ENCODE data around the gene NXPH3. TPM values are rescaled to one million over a fixed set of nuclear protein-coding genes. Genes with fewer than 3 reads are reported as not detected.

NXPH3 gene
- total and polyA plus RNA-seq, 10 of the 15 experiments (the other 5 are each of a cell fraction or from before 2014, with no cell fraction given), result 0.08 to 0.35 (median 0.12) TPM; not detected in 2

GRCh38 chr17:49579522-49579921 is 3.9 kb downstream of the NXPH3 start:
- H3K4me3 ChIP-seq, result no peak overlapping the region
- H3K9ac ChIP-seq (ENCODE audit: control insufficient read depth, insufficient read depth, low read length), result no peak overlapping the region
- RAD21 ChIA-PET (ENCODE audit: unreplicated experiment), result no interaction called here
- SMC1A ChIA-PET (ENCODE audit: uncharacterized antibody, unreplicated experiment), result no interaction called here
- no peaks in the 10 kb centered on the region for H3K9me3 ChIP-seq (replicated peaks; ENCODE audit: control insufficient read depth, insufficient read depth, low read length)
- H3K4me2 ChIP-seq (ENCODE audit: control insufficient read depth, insufficient read depth), result no peak overlapping the region
- H3K79me2 ChIP-seq (ENCODE audit: control insufficient read depth, insufficient read depth, low read length), result no peaks in the 10 kb centered on the region
- intact Hi-C loops (cut with micrococcal nuclease; ENCODE audit: unreplicated experiment), result no loop called here
- ATAC-seq, result no peak
- TF ChIP-seq CBFB (IDR thresholded peaks at IDR 0.05; ENCODE audit: low read depth), result no peak
- no peak for TF ChIP-seq YY1 (IDR thresholded peaks at IDR 0.05; ENCODE audit: low read depth, low read length)
- no peak for TF ChIP-seq FOS (IDR thresholded peaks at IDR 0.05; ENCODE audit: borderline replicate concordance, extremely low read depth, insufficient read length)
- no peak for TF ChIP-seq ZSCAN29 (IDR thresholded peaks at IDR 0.05)
- TF ChIP-seq KAT2A (conservative IDR thresholded peaks at IDR 0.05; ENCODE audit: control insufficient read depth, low read depth, low read length), result no peak
- TF ChIP-seq POLR2AphosphoS2 (IDR thresholded peaks at IDR 0.05; ENCODE audit: low read depth, low read length), result no peak
- no peak for TF ChIP-seq WRNIP1 (IDR thresholded peaks at IDR 0.05; ENCODE audit: borderline replicate concordance, low read depth, low read length)
- no peak for TF ChIP-seq SMAD5 (IDR thresholded peaks at IDR 0.05; ENCODE audit: low read depth)
- no peak for TF ChIP-seq CBX5 (IDR thresholded peaks at IDR 0.05; ENCODE audit: low read depth)
- TF ChIP-seq RUNX3 (IDR thresholded peaks at IDR 0.05; ENCODE audit: low read length), result no peak
- TF ChIP-seq ZNF207 (IDR thresholded peaks at IDR 0.05; ENCODE audit: borderline replicate concordance), result no peak
- no peak for TF ChIP-seq ZNF687 (IDR thresholded peaks at IDR 0.05)
- no peak for TF ChIP-seq IKZF1 (conservative IDR thresholded peaks at IDR 0.05)
- no peak for TF ChIP-seq ASH2L (IDR thresholded peaks at IDR 0.05; ENCODE audit: borderline replicate concordance, low read depth)
- no peak for TF ChIP-seq MXI1 (IDR thresholded peaks at IDR 0.05; ENCODE audit: low read depth, low read length)
- TF ChIP-seq ATF2 (IDR thresholded peaks at IDR 0.05; ENCODE audit: low read length), result no peak
- TF ChIP-seq RELA (IDR thresholded peaks at IDR 0.05; ENCODE audit: borderline replicate concordance, partially characterized antibody), result no peak
- no peak for TF ChIP-seq ZBED1 (IDR thresholded peaks at IDR 0.05; ENCODE audit: borderline replicate concordance)
- no peak for TF ChIP-seq SMARCA5 (IDR thresholded peaks at IDR 0.05)
- no TSS peak for BruUV-seq (replicated peaks)
- in situ Hi-C loops (cut with MboI), result no loop called here
- no peak for FAIRE-seq
- POLR2A ChIA-PET, result interaction anchor here (2.5 kb wide), 1 partner anchor 34 kb away, joined by 8 read pairs; no protein-coding TSS in a partner anchor
- H3K27me3 ChIP-seq (replicated peaks in 1 of 2; ENCODE audit: control insufficient read depth in 2 of 2, insufficient read depth in 2 of 2, low read length in 1 of 2), result peaks cover 2 to 6% of the 10 kb centered on the region in 2 experiments; a peak in 3 of 4 replicates
- no peak overlapping the region for H3K27ac ChIP-seq (ENCODE audit: control insufficient read depth, insufficient read depth)
- no peak for DNase-seq (ENCODE audit: low read depth, low spot score)
- H2AFZ ChIP-seq (ENCODE audit: control insufficient read depth, low read depth, low read length), result no peak overlapping the region
- H3K4me1 ChIP-seq (ENCODE audit: control insufficient read depth, insufficient read depth, low read length), result no peaks in the 10 kb centered on the region; the same call in 1 of the 2 replicates
- 41% methylated on average over 5 of the region's 5 CpGs for WGBS (ENCODE audit: insufficient coverage, insufficient replicate concordance, low lambda C conversion rate, missing lambda C conversion rate)
- no peaks in the 10 kb centered on the region for H4K20me1 ChIP-seq (ENCODE audit: control insufficient read depth, insufficient read depth)
- CTCF ChIA-PET, result interaction anchor here (17.8 kb wide), 1 partner anchor 116 kb away, joined by 483 read pairs; no protein-coding TSS in a partner anchor
- no peaks in the 10 kb centered on the region for H3K36me3 ChIP-seq (ENCODE audit: control insufficient read depth in 2 of 2, insufficient read depth in 2 of 2, low read length in 1 of 2)

Measured in GM12878 (cell line).